NCI-H748 (cell line): ENCODE results near the gene ZNF555.
"Not testable (repeated sequence)": the region's sequence is repeated elsewhere in the genome, so short reads cannot be mapped to it uniquely, and the experiment has no call there.

ENCODE experiments used
- DNase-seq: peaks from one replicate; lab custom pipeline; 2025; ENCODE audit not compliant: unreplicated experiment; lab: John Stamatoyannopoulos, UW

Gene ZNF555

DNA sequence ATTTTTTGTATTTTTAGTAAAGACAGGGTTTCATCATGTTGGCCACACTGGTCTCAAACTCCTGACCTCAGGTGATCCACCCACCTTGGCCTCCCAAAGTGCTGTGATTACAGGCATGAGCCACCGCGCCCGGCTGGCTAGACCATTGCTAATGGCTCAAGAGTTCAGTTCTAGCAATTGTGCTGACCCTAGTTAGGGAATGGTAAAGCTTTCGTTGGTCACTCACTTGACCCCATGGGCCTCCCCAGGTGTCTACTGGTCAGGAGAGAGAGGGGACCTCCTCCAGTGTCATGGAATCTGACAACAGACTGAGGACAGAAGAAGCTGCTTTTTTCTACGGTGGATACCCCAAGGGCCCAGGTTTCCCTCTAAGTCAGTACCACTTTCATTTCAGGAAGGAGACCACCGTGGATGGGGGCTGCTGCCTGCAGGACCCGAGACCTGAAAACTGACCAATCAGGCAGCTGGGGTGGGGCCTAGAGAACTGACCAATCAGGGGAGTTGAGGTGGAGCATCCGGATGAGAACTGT lies 25.3 kb downstream of the ZNF555 start:
- no peak for DNase-seq

DNA sequence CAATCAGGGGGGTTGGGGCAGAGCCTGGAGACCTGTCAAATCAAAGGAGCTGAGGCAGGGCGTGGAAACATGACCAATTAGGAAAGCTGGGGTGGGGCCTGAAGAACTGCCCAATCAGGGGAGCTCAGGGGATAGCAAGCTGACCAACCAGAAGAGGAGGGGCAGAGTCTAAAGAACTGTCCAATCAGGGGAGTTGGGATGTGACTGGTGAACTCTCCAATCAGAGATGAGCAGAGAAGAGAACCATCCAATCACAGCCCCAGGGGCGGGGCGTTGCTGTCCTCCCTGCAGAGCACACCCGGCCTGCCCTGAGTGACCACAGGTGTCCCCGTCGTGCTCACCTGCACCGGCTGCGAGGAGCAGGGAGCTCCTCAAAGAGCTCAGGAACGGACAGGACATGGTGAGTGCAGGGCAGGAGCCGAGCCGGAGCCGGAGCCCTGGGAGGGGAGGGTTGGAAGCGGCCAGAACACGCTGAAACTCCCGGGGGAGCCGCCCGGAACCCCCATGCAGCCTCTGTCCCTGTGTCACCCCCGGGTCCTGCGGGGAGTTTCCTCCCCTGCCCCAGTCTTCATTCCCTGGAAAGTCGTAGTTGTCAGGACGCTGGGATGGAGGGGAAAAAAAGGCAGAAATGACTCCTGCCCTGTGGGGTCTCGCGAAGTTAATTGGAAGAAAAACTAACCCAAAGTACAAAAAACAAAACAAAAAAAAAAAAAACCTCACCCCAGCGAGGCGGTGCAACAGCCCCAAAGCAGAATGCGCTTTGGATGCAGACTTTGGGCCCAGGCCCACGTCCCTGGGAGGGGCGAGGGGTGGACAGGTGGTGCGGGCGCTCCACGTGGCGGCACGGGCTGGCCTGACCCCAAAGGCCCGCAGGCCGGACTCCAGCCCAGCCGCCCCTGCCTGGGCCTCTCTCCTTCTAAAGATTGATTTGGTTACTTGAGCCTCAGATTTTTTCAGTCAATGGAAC lies 26.0 kb downstream of the ZNF555 start, which contains the start of gene ZNF556:
Gene ZNF556, plus strand, starts transcription at position 311 of the 967 bp plus-strand sequence. Its CDS starts 87 bp downstream, at position 398.
- DNase-seq = peak; percentile 97

DNA sequence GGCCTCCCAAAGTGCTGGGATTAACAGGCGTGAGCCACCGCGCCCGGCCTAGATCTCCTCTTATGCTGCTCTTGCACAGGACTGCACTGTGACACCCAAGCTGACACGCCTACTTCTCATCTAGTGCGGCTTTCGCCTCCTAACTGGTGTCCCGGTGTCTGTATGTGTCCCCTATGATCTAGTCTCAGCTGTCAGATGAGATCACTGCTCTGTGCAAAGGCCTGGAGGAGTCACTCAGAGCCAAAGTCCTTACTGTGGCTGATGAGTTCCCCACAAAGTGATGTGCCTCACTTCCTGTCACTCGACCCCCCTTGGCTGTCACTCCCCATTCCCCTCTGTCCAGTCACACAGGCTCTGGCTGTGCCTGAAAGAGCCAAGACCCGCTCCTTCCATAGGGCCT lies 28.3 kb downstream of the ZNF555 start:
- DNase-seq = no peak

DNA sequence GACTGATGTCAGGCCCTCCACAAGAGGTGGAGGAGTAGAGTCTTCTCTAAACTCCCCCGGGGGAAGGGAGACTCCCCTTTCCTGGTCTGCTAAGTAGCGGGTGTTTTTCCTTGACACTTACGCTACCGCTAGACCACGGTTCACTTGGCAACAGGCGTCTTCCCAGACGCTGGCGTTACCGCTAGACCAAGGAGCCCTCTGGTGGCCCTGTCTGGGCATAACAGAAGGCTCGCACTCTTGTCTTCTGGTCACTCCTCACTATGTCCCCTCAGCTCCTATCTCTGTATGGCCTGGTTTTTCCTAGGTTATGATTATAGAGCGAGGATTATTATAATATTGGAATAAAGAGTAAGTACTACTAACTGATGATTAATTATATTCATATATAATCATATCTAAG lies 30.9 kb downstream of the ZNF555 start:
- not testable (repeated sequence) for DNase-seq

DNA sequence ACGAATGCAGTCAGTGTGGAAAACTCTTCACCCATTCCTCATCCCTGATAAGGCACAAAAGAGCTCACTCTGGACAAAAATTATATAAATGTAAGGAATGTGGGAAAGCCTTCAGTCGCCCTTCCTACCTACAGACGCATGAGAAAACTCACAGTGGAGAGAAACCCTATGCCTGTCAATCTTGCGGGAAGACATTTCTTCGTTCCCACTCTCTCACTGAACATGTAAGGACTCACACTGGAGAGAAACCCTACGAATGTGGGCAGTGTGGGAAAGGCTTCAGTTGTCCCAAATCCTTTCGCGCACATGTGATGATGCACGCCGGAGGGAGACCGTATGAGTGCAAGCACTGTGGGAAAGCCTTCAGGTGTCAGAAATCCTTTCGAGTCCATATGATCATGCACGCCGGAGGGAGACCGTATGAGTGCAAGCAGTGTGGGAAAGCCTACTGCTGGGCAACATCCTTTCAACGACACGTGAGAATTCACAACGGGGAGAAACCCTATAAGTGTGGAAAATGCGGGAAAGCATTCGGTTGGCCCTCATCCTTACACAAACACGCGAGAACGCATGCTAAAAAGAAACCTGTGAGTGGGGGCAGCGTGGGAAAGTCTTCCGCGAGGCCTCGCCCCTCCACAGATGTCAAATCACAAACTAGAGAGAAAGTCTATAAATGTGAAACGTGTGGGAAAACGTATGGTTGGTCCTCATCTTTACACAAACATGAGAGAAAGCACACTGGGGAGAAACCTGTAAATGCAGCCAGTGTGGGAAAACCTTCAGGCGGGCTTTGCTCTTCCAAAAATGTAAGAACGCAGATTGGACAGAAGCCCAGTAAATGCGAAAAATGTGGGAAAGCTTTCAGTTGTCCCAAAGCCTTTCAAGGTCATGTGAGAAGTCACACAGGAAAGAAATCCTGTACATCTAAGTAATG lies 36.4 kb downstream of the ZNF555 start:
- no peak for DNase-seq

DNA sequence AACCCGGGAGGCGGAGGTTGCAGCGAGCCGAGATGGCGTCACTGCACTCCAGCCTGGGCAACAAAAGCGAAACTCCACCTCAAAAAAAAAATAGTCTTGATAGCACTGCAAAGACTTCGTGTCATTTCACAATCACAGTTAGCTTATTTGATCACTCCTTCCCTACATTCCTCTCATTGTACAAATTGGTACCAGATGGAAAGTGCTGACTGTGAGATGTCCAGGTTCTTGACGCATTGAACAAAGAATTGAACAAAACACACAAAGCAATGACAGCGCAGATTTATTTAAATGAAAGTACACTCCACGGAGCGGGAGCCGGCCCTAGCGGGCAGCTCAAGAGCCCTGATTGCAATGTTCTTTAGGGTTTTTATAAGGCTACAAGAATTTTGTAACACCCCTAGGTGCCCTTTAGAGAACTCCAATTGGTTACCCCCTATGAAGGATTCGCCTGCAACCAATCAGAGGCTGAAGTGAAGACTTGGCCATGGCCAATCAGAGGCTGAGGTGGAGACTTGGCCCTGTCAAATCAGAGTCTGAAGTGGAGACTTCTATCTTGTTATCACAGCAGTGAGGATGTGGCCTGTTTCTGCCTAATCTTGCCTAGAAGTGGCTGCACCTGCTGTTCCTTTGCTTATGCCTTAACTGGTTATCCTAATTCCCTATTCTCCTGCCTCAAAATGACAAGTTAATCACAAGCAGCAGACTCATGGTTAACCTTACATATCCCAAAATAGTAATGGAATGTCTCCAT lies 42.6 kb downstream of the ZNF555 start:
- DNase-seq = no peak

DNA sequence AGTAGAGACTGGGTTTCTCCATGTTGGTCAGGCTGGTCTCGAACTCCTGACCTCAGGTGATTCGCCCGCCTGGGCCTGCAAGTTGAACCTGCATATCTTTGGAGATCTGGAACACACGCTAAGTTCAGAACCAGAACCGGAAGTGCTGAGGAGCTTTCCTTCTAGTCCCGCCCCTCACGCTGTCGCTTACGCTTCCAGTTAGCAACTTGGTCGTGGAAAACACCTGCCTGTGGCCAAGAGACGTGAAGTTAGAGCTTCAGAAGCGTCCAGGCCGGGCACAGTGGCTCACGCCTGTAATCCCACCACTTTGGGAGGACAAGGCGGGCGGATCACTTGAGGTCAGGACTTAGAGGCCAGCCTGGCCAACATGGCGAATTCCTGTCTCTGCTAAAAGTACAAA lies 44.5 kb downstream of the ZNF555 start:
- DNase-seq = no peak

DNA sequence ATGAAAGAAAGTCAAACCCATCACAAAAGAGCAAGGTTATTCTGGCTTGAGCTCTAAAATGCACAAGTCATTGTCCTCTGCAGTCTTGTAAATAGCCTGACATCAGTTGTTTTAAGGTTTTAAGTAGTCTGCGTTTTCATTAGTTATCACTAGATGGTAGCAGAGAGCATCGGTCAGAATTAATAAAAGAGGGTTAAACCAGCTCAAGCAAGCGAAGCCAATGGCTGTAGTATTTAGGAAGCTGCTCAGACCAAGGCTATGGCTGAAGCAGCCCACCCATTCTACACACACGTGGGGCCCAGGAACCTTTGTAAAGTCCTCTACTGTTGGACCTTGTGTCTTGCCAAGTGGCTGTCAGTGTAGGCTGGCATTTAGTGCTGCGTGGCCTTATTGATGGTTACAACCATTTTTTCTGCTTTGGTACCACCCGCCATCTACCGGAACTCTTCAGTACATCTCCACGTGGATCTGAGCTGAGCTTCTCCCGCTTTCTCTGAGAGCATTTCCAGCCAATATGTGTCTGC lies 46.2 kb downstream of the ZNF555 start:
- DNase-seq = peak; percentile 64

DNA sequence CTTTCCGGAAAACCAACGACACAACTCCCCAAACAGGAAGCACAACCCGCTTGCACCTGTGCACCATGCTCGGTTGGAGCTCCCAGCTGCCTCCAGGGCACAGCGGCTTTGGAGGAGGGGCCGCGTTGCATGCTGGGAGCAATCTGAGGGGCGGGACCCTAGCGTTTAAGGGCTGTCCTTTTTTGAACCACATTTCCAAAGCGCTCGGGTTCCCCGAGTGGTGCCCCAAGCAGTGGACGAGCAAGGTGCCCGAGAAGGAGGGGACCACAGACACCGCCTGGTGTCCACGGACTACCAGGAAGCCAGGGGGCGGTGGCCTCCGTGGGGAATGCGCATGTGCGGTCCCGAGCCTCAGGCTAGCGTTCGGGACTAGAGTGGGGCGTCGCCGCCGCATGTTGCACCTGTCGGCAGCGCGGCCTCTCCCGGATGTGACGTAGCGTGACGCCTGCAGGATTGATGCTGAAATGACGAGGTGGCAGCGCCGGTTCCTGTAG lies 47.5 kb downstream of the ZNF555 start:
- DNase-seq = no peak

DNA sequence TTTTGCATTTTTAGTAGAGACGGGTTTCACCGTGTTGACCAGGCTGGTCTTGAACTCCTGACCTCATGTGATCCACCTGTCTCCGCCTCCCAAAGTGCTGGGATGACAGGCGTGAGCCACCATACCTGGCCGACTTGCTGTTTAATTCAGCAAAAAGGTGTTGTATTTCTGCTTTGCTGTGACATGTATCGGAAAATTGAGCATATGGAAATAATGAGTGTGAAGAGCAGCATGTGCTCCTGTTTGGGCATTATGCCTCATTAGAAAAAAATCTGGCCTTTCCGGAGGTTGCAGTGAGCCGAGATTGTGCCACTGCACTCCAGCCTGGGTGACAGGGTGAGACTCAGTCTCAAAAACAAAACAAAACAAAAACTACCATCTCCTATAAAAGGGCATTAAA lies 49.3 kb downstream of the ZNF555 start:
- not testable (repeated sequence) for DNase-seq

DNA sequence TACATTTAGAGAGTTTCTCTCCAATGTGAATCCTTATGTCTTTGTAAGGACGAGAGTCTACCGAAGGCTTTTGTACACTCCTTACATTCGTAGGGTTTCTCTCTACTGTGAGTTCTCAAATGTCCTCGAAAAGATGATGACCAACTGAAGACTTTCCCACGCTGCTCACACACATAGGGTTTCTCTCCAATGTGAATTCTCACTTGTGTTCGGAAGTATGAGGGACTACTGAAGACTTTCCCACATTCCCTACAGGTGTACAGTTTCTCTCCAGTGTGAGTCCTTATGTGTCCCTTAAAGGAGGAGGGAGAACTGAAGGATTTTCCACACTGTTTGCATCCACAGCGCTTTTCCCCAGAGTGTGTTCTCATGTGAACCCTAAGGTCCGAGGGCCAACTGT lies 55.4 kb downstream of the ZNF555 start:
- no peak for DNase-seq

DNA sequence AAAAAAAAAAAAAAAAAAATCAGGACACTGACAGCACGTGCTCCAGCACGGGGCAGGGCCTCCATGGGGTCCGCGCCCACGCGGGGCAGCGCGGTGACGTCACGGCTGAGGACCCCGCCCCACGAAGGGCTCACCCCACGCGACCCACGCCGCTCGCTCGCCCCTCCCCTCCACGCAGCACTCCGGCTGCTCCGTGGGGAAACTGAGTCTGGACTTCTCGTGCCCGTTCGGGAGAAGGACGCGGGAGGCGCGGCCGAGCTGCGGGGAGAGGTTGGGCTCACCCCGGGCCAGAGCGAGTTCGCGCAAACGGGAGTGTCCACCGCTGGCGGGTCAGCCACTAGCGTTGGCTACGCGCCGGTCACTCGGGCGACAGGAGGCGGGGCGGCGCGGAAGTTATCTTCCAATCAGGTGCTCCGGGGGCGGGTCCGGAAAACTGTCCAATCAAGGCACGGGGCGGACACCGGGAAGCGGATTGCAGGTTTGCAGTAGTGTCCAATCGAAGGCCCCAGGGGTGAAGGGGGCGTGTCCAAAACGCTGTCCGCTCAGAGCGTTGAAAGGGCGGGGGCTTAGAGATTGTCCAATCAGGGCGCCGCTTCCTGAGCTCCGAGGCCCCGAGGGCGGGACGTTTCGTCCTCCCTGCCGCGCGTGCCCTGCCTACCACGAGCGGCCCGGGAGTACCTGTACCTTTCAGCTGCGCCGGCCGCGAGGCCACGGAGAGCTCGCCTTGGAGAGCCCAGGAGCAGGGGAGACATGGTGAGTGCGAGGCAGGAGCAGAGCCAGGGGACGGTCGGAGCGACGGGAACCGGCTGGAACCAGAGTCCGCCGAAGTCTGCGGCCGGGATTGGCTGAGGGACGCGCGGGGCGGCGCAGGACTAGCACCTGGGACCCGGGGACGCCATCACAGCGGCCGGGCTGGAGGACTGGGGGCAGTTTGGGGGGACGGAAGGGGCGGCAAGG lies 59.3 kb downstream of the ZNF555 start, which contains the start of gene ZNF57:
Gene ZNF57, plus strand, starts transcription at position 633 of the 957 bp plus-strand sequence. Its CDS starts 118 bp downstream, at position 751.
- peak; percentile 98 for DNase-seq

DNA sequence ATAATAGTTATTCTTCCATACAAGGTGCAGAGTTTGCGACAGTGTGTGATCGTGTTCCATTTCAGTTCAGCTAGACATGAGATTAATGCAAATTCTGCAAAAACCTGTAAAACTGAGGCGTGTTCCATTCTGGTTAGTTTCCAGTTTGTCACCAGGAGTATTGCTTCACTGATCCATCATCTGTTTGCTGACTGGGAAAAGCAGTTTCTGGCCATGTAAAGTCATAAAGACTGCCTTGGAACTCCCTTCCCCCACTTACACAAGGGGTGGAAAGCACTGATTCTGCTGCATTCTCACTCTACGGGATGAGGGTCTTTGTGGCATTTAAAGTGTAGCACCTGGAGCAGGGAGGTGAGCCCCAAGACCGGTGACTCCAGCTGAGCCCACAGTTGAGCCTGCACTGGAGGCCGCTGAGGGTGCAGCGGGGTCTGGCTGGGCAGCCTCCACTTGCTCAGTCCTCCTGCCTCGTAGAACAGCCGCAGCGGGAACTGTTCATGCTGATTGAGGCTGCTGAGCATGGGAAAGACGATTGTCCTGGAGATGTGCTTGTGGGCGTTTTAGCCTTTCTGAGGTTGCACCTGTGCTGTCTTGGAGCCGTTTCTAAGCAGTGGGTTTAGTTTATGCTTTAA lies 61.4 kb downstream of the ZNF555 start:
- DNase-seq = no peak

DNA sequence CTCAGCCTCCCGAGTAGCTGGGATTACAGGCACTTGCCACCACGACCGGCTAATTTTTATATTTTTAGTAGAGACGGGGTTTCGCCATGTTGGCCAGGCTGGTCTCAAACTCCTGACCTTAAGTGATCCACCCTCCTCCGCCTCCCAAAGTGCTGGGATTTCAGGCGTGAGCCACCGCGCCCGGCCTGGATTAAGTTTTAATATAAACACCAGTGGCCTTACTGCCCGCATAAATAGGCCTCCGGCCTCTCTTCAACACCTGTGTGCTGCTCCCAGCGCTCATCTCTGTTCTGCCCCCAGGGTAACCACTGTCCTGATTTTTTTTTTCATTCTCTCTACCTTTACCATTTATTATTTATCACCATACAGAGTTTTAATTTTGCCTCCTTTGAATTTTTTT lies 62.1 kb downstream of the ZNF555 start:
- DNase-seq = not testable (repeated sequence)

DNA sequence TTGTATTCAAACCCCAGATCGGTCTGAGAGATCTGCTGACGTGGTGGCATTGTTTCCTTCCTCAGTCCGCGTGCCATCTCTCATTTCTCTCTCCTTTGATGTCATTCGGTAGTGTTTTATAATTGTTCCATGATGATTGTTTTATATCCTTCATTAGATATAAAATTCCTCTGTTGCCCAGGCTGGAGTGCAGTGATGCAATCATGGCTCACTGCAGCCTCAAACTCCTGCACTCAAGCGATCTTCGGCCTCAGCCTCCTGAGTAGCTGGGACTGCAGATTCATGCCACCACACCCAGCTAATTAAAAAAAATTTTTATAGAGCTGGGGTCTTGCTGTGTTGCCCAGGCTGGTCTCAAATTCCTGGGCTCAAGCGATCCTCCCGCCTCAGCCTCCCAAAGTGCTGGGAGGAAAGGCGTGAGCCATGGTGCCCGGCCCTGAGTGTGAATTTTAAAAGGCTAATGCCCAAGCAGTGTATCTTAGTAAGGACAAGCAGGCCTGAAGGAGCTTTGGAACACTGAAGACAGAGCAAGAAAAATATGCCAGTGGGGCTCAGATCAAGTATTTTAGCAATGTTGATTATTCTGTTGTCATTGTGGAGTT lies 64.7 kb downstream of the ZNF555 start:
- DNase-seq = no peak

DNA sequence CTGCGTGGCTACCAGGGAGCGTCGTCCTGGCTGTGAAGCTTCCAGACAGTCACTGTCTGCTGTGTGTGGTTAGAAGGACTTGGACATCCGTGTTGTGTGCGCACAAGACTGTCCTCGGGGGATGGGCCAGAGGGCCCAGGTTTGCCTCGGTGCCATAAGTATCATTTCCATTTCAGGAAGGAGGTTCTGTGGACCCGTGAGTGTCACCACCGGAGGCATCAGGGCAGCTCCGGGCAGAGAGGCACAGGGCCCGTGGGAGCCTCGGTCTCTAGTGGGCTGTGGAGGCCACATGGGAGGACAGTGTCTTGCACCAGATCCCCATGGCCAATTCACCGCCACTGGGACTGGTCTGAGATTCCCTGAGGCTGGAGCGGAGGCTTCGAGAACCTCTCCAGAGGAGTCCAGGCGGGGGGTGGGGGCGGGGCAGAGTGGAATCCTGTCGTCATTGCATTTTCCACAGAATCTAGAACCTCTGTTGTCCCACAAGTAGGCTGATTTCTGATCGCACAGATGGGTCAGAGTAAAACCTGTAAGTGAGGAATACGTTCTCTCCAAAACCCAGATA lies 65.4 kb downstream of the ZNF555 start:
- no peak for DNase-seq
